Kidney epithelial cell (primary cell): ENCODE data around the gene CSNK2A2. TPM values are rescaled to one million over a fixed set of nuclear protein-coding genes. Genes with fewer than 3 reads are reported as not detected.

Experiments
- DNase-seq: peaks from one replicate; pipeline ENCODE4 v3.0.0-alpha.2; 2010; ENCODE audit warnings: low read depth
- H3K27me3 ChIP-seq: 2 replicates; pipeline ENCODE4 v1.6.0; 2011; ENCODE audit warnings: low read length; ENCODE audit not compliant: control insufficient read depth, insufficient read depth
- H3K36me3 ChIP-seq: 2 replicates; pipeline ENCODE4 v1.5.1; 2011; ENCODE audit warnings: low read length; ENCODE audit not compliant: control insufficient read depth, insufficient read depth
- H3K4me3 ChIP-seq: 2 replicates; pipeline ENCODE4 v1.5.1; 2011; ENCODE audit warnings: low read depth, mild to moderate bottlenecking, control low read depth, low read length
- CTCF ChIP-seq: IDR thresholded peaks from 2 replicates; pipeline ENCODE4 v1.5.1; 2011; ENCODE audit warnings: mild to moderate bottlenecking, moderate library complexity, low read length, control low read depth, inconsistent platforms; ENCODE audit not compliant: insufficient read depth, poor library complexity, severe bottlenecking
- total RNA-seq: library from RNA; depleted of rRNA; stranded (reverse); fragments of >200 nt; gene quantifications from 2 replicates; pipeline ENCODE4 v1.2.3, GENCODE V29; 2015

Gene CSNK2A2
- total RNA-seq, 1 donor from 2014 or later: 54.8 TPM

GRCh38 chr16:58205276-58206036, 7.5 kb upstream of the CSNK2A2 start:
- no peak for DNase-seq
- no peak overlapping the region for H3K4me3 ChIP-seq
- H3K36me3 ChIP-seq: no peaks in the 10 kb centered on the region
- TF ChIP-seq CTCF: no peak
- peaks cover 3% of the 10 kb centered on the region for H3K27me3 ChIP-seq

- TF ChIP-seq CTCF: no peak
- Histone ChIP-seq H3K36me3 (no peaks in the 10 kb centered on the region), H3K27me3 (peaks cover 3% of the 10 kb centered on the region), H3K4me3 (no peak overlapping the region)
- DNase-seq: no peak
Measured at GRCh38 chr16:58201163-58201562, 3.3 kb upstream of the CSNK2A2 start.

- no peak for TF ChIP-seq CTCF
- Histone ChIP-seq H3K36me3 (peaks cover 2% of the 10 kb centered on the region), H3K4me3 (no peak overlapping the region), H3K27me3 (peaks cover 3% of the 10 kb centered on the region)
- DNase-seq: no peak
Measured at GRCh38 chr16:58200004-58200797, 2.3 kb upstream of the CSNK2A2 start.

GRCh38 chr16:58198803-58199411, 1.0 kb upstream of the CSNK2A2 start:
- Histone ChIP-seq H3K4me3 (no peak overlapping the region), H3K36me3 (peaks cover 2% of the 10 kb centered on the region), H3K27me3 (peaks cover 3% of the 10 kb centered on the region)
- no peak for DNase-seq
- TF ChIP-seq CTCF: no peak

GRCh38 chr16:58197314-58198012, 443 bp downstream of the CSNK2A2 start:
- peaks cover 2% of the 10 kb centered on the region for H3K36me3 ChIP-seq
- no peaks in the 10 kb centered on the region for H3K27me3 ChIP-seq
- TF ChIP-seq CTCF: no peak
- H3K4me3 ChIP-seq: peak overlapping the region; percentile 78
- no peak for DNase-seq
